ENCODE results near the gene IGF1. TPM values are rescaled to one million over a fixed set of nuclear protein-coding genes. Genes with fewer than 3 reads are reported as not detected.

Gene IGF1
- total and polyA plus RNA-seq, 9 of the 15 experiments (the other 6 are each of a cell fraction or from before 2014, with no cell fraction given): 3.7 to 13.9 (median 4.5) TPM

GRCh38 chr12:102356690-102357089 lies 123.7 kb downstream of the IGF1 start:
- ATAC-seq (no peak), FAIRE-seq (no peak), DNase-seq (ENCODE audit: extremely low read depth in 1 of 4, low spot score in 3 of 4) (no peak)
- no TSS peak for BruUV-seq (replicated peaks)
- no peaks in the 10 kb centered on the region for H3K27me3 ChIP-seq (ENCODE audit: control insufficient read depth in 2 of 2, insufficient read depth in 2 of 2, low read length in 2 of 2)
- H3K4me2 ChIP-seq (ENCODE audit: insufficient read depth, low read length): no peak overlapping the region
- no peaks in the 10 kb centered on the region for H4K20me1 ChIP-seq (replicated peaks; ENCODE audit: control insufficient read depth, insufficient read depth, low read length)
- intact Hi-C loops (cut with micrococcal nuclease) (no loop called here), in situ Hi-C loops (cut with MboI) (no loop called here)
- no peak overlapping the region for H3K9ac ChIP-seq (ENCODE audit: insufficient read depth in 1 of 2, low read depth in 2 of 2, low read length in 2 of 2)
- H2AFZ ChIP-seq (ENCODE audit: low read depth, low read length): no peak overlapping the region
- H3K9me1 ChIP-seq (ENCODE audit: control insufficient read depth, insufficient read depth, low read length): no peaks in the 10 kb centered on the region
- no peaks in the 10 kb centered on the region; the same call in none of the 2 replicates for H3K9me3 ChIP-seq (replicated peaks; ENCODE audit: control insufficient read depth, insufficient read depth, low read depth, low read length)
- no peaks in the 10 kb centered on the region for H3K79me2 ChIP-seq (ENCODE audit: control insufficient read depth, insufficient read depth, low read length)
- ChIA-PET POLR2A (interaction anchor here (0.7 kb wide), 1 partner anchor 13 kb away, joined by 3 read pairs; no protein-coding TSS in a partner anchor), CTCF (ENCODE audit: low intra/inter-chr PET ratio) (no interaction called here)
- no peaks in the 10 kb centered on the region for H3K4me1 ChIP-seq (replicated peaks in 1 of 2; ENCODE audit: control insufficient read depth in 2 of 2, insufficient read depth in 2 of 2, low read length in 2 of 2)
- 75% methylated on average over 2 of the region's 2 CpGs for WGBS (ENCODE audit: insufficient coverage, low coverage, missing lambda C conversion rate)
- no peak overlapping the region for H3K4me3 ChIP-seq
- no peak overlapping the region for H3K27ac ChIP-seq (ENCODE audit: extremely low read depth, low read depth, low read length)
- H3K36me3 ChIP-seq (ENCODE audit: control insufficient read depth, insufficient read depth, low read length): no peaks in the 10 kb centered on the region
- TF ChIP-seq CBX8 (IDR thresholded peaks at IDR 0.05; ENCODE audit: borderline replicate concordance, extremely low read depth, low read depth, low read length, poor library complexity, severe bottlenecking): no peak
- no peak for TF ChIP-seq TEAD4 (IDR thresholded peaks at IDR 0.05; ENCODE audit: low read length)
- TF ChIP-seq TEAD4 (CRISPR knock-in tag; IDR thresholded peaks at IDR 0.05; ENCODE audit: borderline replicate concordance): no peak
- TF ChIP-seq, protein P1, sequence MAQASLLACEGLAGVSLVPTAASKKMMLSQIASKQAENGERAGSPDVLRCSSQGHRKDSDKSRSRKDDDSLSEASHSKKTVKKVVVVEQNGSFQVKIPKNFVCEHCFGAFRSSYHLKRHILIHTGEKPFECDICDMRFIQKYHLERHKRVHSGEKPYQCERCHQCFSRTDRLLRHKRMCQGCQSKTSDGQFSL (CRISPR knock-in tag; IDR thresholded peaks at IDR 0.05): no peak
- TF ChIP-seq, protein P1 (tag; IDR thresholded peaks at IDR 0.05): no peak
- TF ChIP-seq, protein P2, sequence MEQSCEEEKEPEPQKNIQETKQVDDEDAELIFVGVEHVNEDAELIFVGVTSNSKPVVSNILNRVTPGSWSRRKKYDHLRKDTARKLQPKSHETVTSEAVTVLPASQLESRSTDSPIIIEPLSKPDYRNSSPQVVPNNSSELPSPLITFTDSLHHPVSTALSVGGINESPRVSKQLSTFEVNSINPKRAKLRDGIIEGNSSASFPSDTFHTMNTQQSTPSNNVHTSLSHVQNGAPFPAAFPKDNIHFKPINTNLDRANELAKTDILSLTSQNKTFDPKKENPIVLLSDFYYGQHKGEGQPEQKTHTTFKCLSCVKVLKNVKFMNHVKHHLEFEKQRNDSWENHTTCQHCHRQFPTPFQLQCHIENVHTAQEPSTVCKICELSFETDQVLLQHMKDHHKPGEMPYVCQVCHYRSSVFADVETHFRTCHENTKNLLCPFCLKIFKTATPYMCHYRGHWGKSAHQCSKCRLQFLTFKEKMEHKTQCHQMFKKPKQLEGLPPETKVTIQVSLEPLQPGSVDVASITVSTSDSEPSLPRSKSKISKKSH (CRISPR knock-in tag; IDR thresholded peaks at IDR 0.05): no peak
- no peak for TF ChIP-seq PRDM10 (IDR thresholded peaks at IDR 0.05; ENCODE audit: partially characterized antibody)
- TF ChIP-seq MLX (CRISPR knock-in tag; conservative IDR thresholded peaks at IDR 0.05): no peak
- TF ChIP-seq SRSF9 (IDR thresholded peaks at IDR 0.05; ENCODE audit: borderline replicate concordance, low read depth, low read length): no peak
- TF ChIP-seq CHD2 (IDR thresholded peaks at IDR 0.05; ENCODE audit: low read depth, low read length): no peak
- no peak for TF ChIP-seq DPF2 (IDR thresholded peaks at IDR 0.05)
- TF ChIP-seq MCM7 (IDR thresholded peaks at IDR 0.05): no peak
- TF ChIP-seq, protein P3, sequence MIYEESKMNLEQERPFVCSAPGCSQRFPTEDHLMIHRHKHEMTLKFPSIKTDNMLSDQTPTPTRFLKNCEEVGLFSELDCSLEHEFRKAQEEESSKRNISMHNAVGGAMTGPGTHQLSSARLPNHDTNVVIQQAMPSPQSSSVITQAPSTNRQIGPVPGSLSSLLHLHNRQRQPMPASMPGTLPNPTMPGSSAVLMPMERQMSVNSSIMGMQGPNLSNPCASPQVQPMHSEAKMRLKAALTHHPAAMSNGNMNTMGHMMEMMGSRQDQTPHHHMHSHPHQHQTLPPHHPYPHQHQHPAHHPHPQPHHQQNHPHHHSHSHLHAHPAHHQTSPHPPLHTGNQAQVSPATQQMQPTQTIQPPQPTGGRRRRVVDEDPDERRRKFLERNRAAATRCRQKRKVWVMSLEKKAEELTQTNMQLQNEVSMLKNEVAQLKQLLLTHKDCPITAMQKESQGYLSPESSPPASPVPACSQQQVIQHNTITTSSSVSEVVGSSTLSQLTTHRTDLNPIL (CRISPR knock-in tag; IDR thresholded peaks at IDR 0.05): no peak

Measured in K562 (cell line).